SW480 (cell line): ENCODE measurements around the gene SP8.
A peak's percentile ranks its signal among the peaks of the same experiment; 100 is the strongest.

Experiments used
- DNase-seq: peaks from one replicate; pipeline ENCODE4 v3.0.0-alpha.2; 2016; ENCODE audit warnings: low spot score

The SP8 gene

DNA sequence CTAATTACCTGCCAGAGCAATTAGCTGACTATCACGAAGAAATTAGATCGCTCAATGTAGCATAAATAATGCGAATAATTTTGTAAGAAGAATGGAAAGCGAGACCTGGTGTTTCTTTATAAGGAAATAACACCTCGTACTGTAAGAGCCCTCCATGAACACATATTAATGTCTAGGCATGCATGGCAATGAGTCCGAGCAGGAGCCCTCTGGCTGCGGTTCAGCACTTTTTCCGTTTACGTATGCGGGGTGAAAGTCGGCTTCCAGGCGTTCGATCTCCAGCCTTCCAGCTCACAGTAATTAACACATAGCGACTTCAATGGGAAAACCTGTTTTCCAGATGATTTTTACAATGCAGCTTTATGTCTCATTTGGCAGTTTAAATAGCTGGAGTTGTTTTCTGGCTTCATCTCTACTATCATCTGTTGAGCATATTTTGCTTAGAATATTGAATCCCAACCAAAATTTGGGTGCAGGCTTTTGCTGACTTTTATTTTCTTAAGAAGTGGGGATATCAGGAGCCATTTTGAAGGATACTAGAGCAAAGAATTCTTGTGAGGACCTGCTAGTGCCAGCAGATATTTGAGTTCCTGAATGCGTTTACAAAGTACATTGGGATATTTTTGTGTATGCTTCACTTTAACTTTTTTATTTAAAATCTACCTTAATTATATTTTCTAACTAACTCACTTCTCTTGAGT is 7.2 kb upstream of the SP8 start:
- DNase-seq, result no peak

DNA sequence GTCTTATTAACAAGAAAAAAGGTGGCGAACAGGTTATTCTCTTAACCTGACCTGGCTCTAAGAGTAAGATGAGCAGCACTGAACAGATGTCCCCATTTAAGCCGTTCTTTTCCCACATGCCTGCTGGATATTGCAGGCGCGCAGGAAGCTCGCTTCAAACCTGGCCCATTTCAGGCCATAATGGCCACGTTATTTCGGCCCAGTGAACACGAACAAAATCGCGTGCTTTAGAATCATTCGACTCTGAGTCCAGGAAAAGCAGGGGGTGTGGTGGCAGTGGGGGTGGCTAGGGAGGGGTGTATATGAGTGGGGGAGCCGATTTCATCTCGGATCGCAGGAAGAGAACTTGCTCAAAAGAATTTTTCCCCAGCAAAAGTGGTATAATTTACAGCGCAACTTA is 6.6 kb upstream of the SP8 start:
- no peak for DNase-seq

DNA sequence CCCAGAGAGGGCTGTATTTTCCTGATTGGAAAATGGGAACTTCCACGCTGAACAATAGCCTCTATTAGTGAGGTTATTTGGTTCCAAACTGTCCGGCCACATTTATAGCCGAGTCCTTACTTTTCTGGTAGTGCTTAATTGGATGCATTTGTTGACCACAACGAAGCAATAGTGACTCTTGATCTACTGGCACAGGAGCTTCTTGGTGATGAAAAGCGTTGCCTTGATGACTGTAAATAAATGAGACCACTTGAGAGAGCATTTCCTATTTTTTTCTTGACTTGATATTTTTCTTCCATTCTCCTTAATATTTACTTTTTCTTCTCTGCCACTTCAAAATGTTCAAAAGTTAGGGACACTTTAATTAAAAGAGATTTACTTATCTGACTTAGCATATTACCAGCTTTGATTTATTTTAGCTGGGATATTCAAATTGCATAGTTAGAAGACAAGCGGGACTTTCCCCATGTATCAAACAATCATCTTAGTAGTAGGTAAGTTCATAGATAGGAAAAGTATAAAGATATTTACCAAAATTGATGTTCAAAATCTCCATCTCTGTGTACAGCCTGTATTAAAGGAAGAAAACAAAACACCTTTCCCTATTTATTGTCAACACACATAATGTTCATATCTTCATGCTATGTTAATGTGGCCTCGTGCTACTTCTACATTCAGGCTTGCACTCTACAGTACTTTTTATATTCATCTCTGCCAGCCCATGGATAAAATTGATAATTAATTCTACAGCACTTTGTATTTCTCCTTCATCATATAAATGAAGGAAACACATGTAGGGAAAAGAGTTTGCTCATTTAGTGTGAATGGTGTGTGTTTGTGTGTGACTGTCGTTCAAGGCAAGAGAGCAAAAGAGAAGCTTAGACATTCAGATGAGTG is 5.1 kb upstream of the SP8 start:
- DNase-seq, result no peak

DNA sequence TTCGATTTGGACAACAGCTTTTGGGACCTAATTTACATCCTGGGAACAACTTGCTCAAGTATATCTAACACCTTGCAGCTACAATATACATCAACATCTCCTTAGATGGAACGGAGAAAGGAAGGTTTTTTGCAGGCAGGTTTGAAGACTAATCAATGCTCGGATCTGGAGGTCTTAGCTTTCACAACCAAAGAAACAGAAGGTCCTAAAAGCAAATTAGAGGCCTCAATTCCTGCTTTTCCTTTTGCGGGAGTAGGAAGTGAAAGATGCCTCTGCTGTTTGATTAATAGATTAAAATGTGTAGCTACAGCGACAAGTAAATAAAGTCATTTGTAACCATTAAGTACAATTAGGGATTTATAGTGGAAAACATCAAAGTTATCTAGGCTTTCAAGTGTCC is 3.7 kb upstream of the SP8 start:
- DNase-seq, result no peak

DNA sequence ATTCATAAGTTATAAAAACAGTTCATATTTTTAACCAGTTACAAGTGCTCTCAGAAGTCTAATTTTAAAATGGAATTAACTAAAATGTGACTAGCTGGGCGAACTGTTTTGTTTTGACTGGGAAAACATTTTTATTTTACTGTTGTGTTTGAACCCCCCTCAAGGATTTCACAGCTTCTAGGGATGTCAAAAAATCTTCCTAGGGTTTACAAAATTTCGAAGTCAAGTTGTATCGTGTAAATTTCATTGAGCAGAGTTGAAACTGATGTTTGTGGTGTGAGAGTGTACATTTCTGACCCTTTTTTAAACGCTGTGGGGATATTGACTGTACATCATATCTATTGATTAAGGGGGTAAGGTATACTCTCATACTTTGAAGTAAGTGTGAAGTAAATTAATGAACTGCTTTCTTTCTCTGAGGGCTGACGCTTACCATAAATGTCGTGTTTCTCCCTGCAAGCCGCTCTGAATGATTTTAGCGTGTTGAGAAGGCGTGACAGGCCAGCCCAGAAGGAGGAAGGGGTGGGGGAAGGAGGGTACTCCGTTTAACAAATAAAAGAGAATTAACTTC is 1.8 kb upstream of the SP8 start:
- DNase-seq, result no peak

DNA sequence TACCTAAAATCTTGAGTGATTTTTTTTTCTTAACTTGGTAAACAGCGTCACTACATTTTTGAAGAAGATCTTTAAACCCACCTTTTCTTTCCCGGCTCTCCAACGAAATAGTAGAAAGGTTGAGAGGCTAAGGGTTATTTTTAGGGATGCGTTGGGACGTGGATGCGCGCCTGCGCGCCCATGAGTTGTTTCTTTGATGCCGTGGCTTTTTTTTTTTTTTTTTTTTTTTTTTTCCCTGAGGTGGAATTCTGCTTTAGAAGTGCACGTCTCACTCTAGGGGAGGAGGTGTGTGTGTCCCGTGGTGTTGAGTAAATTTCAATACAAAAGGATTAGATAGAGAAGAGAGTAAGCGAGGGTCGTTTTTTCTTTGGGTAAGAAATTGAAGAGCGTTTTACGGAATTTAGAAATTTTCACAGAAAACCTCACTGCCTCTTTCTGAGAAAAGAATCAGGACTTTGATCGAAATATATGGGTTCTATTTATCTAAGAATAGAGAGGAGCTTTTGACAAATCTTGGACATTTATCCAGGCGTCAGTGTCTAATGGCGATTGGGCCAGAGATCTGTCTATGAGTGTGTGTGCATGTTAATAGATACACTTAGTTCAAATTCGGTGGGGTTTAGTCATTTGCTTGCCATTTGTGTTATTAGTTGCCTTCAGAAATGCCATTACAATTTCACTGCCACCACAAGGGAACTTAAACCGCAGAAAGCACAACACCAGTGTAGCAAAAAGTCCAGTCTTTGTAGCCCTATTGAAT is 1.2 kb upstream of the SP8 start:
- peak; percentile 42 for DNase-seq

DNA sequence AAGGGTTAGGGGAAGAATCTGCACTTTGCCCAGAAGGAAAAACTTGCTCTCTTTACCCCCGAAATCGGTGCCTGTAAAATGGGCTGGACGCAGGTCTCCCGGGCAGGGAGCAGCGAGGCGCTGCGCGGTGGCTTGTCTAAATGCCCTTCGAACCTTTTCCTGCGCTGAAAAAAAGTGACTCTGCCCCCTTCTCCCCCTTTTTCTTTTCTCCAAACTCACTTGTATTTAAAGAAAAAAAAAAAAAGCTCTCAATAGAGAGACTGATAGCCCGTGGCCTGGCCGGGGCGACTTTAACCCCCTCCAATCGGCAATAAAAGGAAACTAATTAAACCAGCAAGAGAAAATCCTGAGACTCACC is 286 bp downstream of the SP8 start:
- DNase-seq, result no peak

DNA sequence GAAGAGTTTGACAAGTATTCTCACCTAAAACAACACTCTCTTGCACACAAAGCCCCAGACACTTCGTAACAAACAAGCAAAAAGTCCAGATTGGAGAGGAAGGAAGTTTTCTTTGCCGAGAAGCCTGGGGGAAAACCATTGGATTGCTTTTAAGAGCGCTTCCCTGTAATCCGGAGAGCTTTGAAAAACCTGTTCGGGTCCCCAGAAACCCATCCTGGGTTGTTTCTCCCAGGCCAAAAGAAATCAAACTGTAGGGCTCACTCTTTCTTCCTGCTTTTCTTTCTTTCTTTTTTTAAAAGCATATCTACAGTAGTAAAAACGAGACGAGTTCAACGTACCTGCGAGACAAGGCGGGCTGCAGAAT is 655 bp downstream of the SP8 start:
- no peak for DNase-seq

DNA sequence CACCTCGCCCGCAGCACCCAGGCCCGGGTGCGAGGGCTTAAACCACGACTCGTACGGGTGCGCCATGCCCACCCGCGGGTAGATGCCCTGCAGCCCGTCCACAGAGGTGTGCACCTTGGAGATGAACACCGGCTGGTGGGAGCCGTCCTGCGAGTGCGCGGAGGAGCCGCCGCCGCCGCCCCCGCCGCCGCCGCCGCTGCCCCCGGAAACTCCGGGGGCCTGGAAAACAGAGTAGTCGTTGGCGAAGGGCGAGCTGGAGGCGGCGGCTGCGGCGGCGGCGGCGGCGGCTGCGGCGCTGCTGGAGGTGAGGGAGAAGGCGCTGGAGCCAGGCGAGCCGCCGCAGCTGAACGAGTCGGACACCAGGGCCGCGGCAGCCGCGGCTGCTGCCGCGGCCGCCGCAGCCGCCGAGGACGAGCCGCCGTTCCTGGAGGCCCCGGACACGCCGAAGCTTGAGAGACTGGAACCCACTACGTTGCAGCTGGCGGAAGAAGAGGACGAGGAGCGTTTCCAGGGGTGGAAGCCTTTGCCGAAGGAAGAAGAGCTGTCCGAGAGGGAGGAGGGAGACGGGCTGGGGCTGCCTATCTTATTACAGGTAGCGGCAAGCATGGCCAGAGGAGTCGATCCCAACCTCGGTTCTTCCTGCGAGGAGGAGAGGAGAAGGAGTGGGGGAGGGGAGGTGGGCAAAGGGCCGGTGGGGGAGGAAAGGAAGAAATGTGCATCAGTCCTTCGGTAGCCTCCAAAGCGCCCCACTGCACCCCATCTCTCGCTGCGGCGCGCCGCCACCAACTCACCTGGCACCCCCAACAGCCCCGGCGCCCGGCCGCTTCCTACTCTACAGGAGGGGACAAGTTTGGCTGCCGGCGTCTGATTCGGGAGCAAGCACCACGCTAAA is 1.3 kb downstream of the SP8 start:
- peak; percentile 50 for DNase-seq

DNA sequence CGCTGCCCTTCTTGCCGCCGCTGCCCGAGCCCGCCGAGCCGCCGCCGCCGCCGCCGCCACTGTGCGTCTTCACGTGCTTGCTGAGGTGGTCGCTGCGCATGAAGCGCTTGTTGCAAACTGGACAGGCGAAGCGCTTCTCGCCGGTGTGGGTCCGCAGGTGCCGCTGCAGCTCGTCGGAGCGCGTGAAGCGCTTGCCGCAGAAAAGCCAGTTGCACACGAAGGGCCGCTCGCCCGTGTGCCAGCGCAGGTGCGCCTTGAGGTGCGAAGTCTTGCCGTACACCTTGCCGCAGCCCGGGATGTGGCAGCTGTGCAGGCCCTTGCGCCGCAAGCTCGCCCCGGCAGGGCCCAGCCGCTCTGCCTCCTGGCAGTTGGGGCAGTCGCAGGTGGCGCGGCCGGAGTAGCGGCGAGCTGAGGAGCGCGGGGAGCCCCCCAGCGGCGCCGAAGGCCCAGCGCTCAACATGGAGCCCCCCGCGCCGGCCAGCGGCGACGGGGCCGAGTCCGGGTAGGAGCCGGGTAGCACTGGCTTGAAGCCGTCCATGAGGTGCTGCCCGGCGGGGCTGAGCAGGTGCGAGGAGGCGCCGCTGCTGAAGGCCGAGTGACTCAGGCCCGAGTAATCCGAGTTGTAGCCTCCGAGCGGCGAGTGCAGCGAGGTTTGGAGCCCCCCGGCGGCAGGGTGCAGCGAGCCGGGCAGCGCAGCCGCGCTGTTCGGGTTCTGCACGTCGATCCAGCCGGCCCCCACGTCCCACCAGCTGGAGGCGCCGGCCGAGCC is 2.1 kb downstream of the SP8 start:
- DNase-seq, result peak; percentile 63

DNA sequence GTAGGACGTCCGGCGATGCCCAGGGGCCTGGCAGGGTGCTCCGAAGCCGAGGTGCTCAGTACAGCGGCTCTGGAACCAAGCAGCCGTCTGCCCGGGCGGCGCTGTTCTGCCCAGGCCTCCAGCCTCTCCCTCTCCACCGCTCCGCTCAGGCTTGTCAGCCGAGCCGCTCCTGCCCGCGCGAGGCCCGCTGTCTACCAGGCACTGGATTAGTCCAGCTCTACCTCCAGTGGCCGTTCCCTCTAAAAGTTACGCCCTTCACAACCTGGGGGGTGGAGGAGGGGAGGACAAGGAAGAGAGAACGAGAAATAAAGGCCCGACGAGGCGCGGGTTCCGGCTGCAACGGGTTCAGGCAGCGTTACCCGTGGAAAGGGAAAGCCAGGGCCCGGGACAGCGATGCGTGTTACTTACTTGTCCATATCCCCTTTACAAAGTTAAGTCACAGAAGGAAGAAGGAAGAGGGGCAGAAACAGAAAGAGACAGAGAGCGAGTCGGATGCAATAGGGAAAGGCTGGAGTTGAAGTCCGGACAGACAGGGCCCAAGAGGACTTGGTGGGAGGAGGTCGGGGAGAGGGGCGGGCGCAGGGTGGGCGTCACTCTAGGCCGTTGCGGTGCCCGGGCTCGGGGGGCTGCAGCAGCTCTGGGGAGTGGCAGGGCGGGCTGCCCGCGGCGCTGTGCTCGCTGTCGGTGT is 2.8 kb downstream of the SP8 start:
- DNase-seq, result no peak

DNA sequence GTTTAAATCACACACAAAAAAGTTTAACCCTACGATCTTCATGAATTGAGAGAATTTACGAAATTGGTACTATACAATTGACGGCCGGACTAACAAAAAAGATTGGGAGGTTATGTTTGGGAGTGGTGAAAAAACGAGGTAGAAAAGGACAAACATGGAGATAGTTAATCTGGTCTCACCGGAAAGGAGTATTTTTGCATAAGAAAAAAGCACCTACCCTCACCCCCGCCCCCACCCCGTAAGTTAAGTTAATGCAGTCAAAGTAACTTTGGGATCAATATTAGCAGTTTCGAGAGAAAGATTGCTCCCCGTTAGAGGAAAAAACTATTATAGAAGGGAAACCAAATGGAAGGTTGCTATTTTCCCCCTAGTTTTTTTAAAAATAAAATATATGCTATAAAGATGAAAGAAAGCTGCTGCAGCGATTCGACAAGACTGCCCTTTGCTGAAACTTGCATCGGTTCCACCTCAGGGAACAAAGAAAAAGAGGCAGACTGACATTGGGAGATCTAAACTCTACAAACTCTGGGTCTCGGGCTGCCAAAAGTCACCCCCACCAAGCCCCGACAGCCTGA is 3.5 kb downstream of the SP8 start:
- no peak for DNase-seq

DNA sequence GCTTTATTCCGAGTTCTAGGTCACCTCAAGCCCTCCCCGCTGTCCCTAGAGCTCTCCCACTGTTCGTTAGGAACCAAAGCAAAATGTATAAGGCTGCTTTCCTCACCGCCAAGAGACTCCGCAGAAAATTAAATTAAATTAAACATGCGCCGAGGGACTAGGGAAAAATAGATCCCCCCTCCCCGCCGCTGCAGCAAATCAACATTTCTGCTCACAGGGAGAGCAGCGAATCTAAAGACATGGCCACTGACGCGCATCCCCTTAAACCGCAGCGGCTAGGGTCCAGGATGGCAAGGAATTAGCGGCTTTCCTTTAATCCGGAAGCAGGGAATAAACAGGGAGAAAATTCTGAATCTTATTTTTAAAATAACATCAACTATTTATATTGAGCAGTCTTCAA is 7.6 kb downstream of the SP8 start:
- DNase-seq, result no peak

DNA sequence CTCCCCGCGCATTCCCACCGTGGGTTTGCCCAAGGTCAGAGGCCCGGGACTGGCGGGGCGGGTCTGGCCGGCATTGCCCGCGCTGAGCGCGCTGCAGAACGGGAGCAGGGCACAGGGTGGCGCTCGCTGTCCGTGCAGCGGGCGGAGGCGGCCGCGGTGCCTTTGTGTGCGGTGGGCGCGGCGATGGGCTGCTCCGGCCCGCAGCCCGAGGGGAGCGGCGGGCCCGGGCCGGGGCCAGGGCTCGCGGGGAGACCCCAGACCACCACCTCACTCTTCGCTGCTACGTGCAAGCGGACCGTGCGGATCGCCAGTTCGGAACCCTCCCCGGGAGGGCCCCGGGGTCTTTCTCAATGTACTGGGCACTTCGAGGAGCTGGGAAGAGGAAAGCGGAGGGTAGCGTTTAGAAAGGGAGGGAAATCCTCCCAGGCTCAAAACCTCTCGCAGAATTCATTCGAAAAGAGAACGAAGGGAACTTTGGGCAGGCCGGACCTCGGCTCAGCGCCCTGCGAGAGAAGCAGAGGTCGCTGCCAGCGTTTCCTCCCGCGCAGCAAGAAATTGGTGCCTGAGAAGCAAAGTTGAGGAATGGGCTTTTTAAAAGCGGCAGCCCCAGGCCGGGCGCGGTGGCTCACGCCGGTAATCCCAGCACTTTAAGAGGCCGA is 8.5 kb downstream of the SP8 start:
- DNase-seq, result peak; percentile 60

DNA sequence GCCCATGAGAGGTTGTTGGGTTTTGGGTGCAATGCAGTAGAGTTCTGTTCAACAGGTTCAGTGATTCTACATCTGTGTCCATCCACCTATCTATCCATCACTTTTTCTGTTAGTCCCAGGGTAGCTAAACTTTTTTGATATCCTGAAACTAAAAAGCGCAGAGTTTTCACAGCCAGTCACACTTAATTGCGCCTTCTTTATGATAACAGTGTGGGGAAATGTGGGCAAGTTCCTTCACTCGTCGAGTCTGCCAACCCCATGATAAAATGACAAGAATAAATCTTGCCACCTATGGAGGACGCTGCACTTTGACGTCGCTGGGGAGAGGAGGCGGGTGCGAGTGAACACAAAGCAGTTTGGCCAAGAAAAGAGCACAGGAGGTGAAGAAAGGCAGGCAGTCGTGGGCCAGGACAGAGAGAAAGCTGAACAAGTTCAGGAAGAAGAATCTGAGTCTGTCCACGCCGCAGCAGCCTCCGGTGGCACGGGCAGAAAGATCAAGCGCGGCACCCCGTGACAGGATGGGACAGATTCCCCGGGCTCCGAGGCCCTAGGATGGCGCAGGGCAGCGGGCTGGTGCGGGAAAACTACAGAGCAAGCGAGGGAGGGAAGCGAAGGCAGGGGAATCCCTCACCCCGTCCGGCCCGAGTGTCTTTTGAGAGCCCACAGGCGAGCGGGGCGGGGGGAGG is 9.2 kb downstream of the SP8 start:
- DNase-seq, result peak; percentile 54

DNA sequence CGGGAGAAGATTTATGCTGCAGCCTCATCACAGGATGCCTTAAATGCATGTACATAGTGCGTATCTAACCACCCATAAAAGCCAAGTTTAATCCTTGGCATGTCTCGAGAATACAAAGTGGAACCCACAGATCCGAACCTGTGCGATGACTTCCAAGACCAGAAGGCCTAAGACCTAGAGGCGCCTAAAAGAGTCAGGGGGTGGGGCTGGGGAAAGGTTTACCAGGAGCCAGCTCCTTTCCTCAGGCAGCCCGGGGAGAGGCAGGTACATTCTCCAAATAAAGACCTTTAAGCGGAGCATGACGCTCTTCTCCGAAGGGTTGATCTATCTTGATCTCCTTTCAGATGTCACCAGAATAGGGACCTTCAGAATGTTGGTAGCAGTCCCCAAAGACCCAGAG is 9.7 kb downstream of the SP8 start:
- no peak for DNase-seq

DNA sequence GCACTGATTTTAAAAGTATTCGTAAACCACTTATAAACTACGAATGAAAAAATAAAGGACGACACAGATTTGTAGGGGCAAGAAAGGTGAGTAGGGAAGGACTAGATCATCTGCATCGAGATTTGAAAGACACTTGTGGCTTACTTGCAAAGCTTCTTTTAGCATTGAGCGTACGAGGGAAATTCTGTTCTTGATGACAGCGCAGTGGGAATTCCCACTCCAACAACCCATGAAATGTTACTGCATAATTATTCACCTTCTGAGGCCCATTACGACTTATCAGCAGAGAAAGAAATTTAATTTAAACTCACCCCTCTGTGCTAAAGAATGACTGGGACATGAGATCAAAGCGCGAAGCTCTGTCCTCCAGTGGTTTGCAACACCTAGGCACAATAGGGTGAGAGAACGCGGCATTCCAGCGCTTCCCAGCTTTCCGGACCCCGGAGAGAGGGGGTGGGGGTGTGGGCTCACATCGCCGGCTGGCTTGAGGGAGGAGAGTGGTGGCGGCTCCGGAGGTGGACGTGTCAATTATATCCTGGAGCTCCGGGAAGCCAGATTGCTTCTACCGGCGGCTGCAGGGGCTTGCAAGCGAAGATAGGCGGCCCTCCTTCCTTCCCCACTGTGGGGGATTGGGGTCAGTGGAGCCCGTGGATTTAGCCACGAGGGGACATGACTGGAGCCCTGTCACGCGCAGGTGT is 10.3 kb downstream of the SP8 start:
- DNase-seq, result no peak

DNA sequence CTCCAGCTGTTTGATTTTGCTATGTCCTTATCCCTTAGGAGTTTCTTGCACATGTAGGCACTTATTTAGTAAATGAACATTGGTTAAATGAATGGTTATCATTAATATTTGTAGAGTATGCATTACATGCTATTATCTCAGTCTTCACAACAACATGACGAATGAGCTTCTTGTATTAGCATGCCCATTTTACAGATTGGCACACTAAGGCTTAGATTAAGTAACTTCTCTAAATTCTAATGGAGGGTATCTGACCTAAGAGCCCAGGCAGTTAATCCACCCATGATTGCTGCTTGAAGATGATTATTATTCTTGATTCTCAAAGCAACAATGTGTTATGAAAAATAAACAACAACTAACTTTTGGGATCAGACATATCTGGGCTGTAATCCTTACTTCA is 32.7 kb downstream of the SP8 start:
- DNase-seq, result no peak
